HepG2 (cell line): ENCODE measurements around the gene TMTC4. TPM values are rescaled to one million over a fixed set of nuclear protein-coding genes. Genes with fewer than 3 reads are reported as not detected.

Source experiments
- ATAC-seq: fragments of 200-7000 bp; cut with Tn5 transposase; 3 replicates; pipeline ENCODE4 v1.9.1; 2020; ENCODE audit warnings: mild to moderate bottlenecking, moderate library complexity
- BruUV-seq: library from RNA; stranded (reverse); fragments of 400-500 nt; replicated peaks from 2 replicates; lab custom pipeline; 2021; lab: Mats Ljungman, UMichigan
- CTCF ChIA-PET: fragments of 300-600 bp; formaldehyde crosslinking; extraction: SDS; loops from one replicate; lab custom pipeline; 2021; ENCODE audit warnings: low total read pairs, inconsistent platforms, low intra/inter-chr PET ratio; lab: Yijun Ruan, JAX
- POLR2A ChIA-PET: fragments of 350-600 bp; sonication (Branson Sonifier 250); formaldehyde crosslinking; loops from one replicate; lab custom pipeline; 2020; ENCODE audit warnings: antibody characterized with exemption, inconsistent platforms; lab: Yijun Ruan, JAX
- DNase-seq: peaks from one replicate; pipeline ENCODE4 v3.0.0-alpha.2; 2015; ENCODE audit warnings: low spot score
- FAIRE-seq: peaks from 3 replicates; lab custom pipeline; 2011; peaks lifted over from hg19 to GRCh38; lab: Jason Lieb, UNC
- H2AFZ ChIP-seq: one replicate; pipeline ENCODE4 v1.6.1; 2011; ENCODE audit warnings: low read length, inconsistent platforms
- H3K27ac ChIP-seq: fragments of 300-600 bp; 3 replicates; pipeline ENCODE4 v1.8.0; 2011; ENCODE audit warnings: mixed run types, mild to moderate bottlenecking, mixed read lengths, low read length, inconsistent platforms; ENCODE audit not compliant: insufficient read depth; ENCODE audit errors: extremely low read length
- H3K27me3 ChIP-seq, 2 experiments: fragments of 200-600 bp in 1 of 2; 2 replicates in 1 of 2; 3 replicates in 1 of 2; pipeline versions ENCODE4 v1.6.0 to v1.8.0; 2011; ENCODE audit warnings: low read length in 2 of 2, mild to moderate bottlenecking in 2 of 2, moderate library complexity in 2 of 2, inconsistent platforms in 1 of 2; ENCODE audit not compliant: insufficient read depth in 2 of 2, control insufficient read depth in 1 of 2
- H3K36me3 ChIP-seq, 2 experiments: fragments of 200-600 bp in 1 of 2; replicated peaks in 1 of 2; 2 replicates in 1 of 2; 3 replicates in 1 of 2; pipeline versions ENCODE4 v1.5.1 to v1.8.0; 2011; ENCODE audit warnings: low read length in 2 of 2, inconsistent platforms in 1 of 2; ENCODE audit not compliant: insufficient read depth in 2 of 2, control insufficient read depth in 1 of 2
- H3K4me1 ChIP-seq: 2 replicates; pipeline ENCODE4 v1.5.1; 2012; ENCODE audit warnings: low read length, inconsistent platforms; ENCODE audit not compliant: insufficient read depth
- H3K4me2 ChIP-seq: 2 replicates; pipeline ENCODE4 v1.6.0; 2011; ENCODE audit warnings: low read depth, low read length, inconsistent platforms
- H3K4me3 ChIP-seq, 3 experiments: fragments of 200-600 bp in 1 of 3; sonication (generic), shearing (Covaris generic) in 1 of 3; replicated peaks in 1 of 3; 2 replicates each; pipeline ENCODE4 v1.5.1; 2011 to 2016; ENCODE audit warnings: low read length in 3 of 3, inconsistent platforms in 2 of 3, low read depth in 2 of 3, mild to moderate bottlenecking in 2 of 3, control low read depth in 1 of 3, mixed read lengths in 1 of 3; ENCODE audit not compliant: insufficient read depth in 1 of 3
- H3K79me2 ChIP-seq: one replicate; pipeline ENCODE4 v1.6.1; 2011; ENCODE audit warnings: low read length, inconsistent platforms; ENCODE audit not compliant: insufficient read depth
- H3K9ac ChIP-seq: 2 replicates; pipeline ENCODE4 v1.6.0; 2011; ENCODE audit warnings: mild to moderate bottlenecking, low read depth, low read length, inconsistent platforms; ENCODE audit not compliant: insufficient read depth
- H3K9me3 ChIP-seq: 2 replicates; pipeline ENCODE4 v1.5.1; 2012; ENCODE audit warnings: mild to moderate bottlenecking, low read length
- H4K20me1 ChIP-seq: 2 replicates; pipeline ENCODE4 v1.6.0; 2011; ENCODE audit warnings: inconsistent platforms, mild to moderate bottlenecking, low read length, moderate library complexity; ENCODE audit not compliant: insufficient read depth
- HCFC1 ChIP-seq: fragments of 150-350 bp; IDR thresholded peaks from 2 replicates; pipeline ENCODE4 v1.6.1; 2014; ENCODE audit warnings: low read depth, low read length
- HMG20B ChIP-seq: conservative IDR thresholded peaks from 2 replicates; pipeline ENCODE4 v1.6.1; 2016; ENCODE audit warnings: missing genetic modification reagents, missing compliant biosample characterization
- MAFK ChIP-seq, 2 experiments: IDR thresholded peaks in 1 of 2; conservative IDR thresholded peaks in 1 of 2; 2 replicates each; pipeline ENCODE4 v1.6.1; 2011; ENCODE audit warnings: improper control_type of control experiment in 2 of 2, low read length in 2 of 2
- NFRKB ChIP-seq: fragments of 450-650 bp; IDR thresholded peaks from 2 replicates; pipeline ENCODE4 v1.6.1; 2017
- NRL ChIP-seq: sonication (generic); formaldehyde crosslinking; IDR thresholded peaks from 2 replicates; pipeline ENCODE4 v1.5.0; 2020; ENCODE audit warnings: missing genetic modification reagents, mild to moderate bottlenecking, moderate library complexity, borderline replicate concordance
- ZNF3 ChIP-seq: IDR thresholded peaks from 2 replicates; pipeline ENCODE4 v1.7.0; 2017; ENCODE audit warnings: inconsistent platforms
- ZNF34 ChIP-seq: sonication (generic); formaldehyde crosslinking; IDR thresholded peaks from 2 replicates; pipeline ENCODE4 v1.4.0; 2020; ENCODE audit warnings: mild to moderate bottlenecking, missing genetic modification reagents, borderline replicate concordance
- ZNF343 ChIP-seq: sonication (generic); formaldehyde crosslinking; IDR thresholded peaks from 2 replicates; pipeline ENCODE4 v1.4.0; 2020; ENCODE audit warnings: mild to moderate bottlenecking, missing genetic modification reagents
- ZNF446 ChIP-seq: sonication (generic); formaldehyde crosslinking; IDR thresholded peaks from 2 replicates; pipeline ENCODE4 v1.5.0; 2020; ENCODE audit warnings: mild to moderate bottlenecking, missing genetic modification reagents
- ZNF629 ChIP-seq: sonication (generic); formaldehyde crosslinking; conservative IDR thresholded peaks from 2 replicates; pipeline ENCODE4 v1.5.0; 2020; ENCODE audit warnings: missing genetic modification reagents
- ZNF704 ChIP-seq: sonication (generic); formaldehyde crosslinking; IDR thresholded peaks from 2 replicates; pipeline ENCODE4 v1.8.1; 2023; ENCODE audit warnings: mild to moderate bottlenecking, inconsistent platforms, moderate library complexity, missing genetic modification reagents, borderline replicate concordance
- ZXDC ChIP-seq: sonication (generic); formaldehyde crosslinking; IDR thresholded peaks from 2 replicates; pipeline ENCODE4 v1.5.0; 2020; ENCODE audit warnings: mild to moderate bottlenecking, missing genetic modification reagents
- WGBS: methylation state at CpG from one replicate; pipeline ENCODE4 v1.1.6; 2017; ENCODE audit warnings: low lambda C conversion rate; 5-methylcytosine and 5-hydroxymethylcytosine counted together
- in situ Hi-C: cut with HindIII; loops from 2 replicates; pipeline ENCODE4 v1.10.0; 2017; ENCODE audit warnings: low pct_unique_long_range_greater_than_20kb; ENCODE audit not compliant: extremely low pct_ligation_motif_present
- intact Hi-C: fragments of 100-400 bp; cut with micrococcal nuclease; formaldehyde crosslinking; loops from one replicate; pipeline ENCODE4 v1.10.0; 2022; ENCODE audit not compliant: unreplicated experiment
- polyA plus RNA-seq, 8 experiments: library from polyadenylated mRNA; depleted of rRNA in 3 of 8; stranded (reverse) in 7 of 8; unstranded in 1 of 8; fragments of >200 nt; fragmentation: Illumina TruSeq in 4 of 8; extraction: Trizol in 4 of 8; gene quantifications; 2 replicates each; pipeline versions ENCODE4 v1.2.1 to v1.2.3, GENCODE V29; 2011 to 2016; ENCODE audit warnings: low read depth in 4 of 8, missing spikeins in 1 of 8, mixed read lengths in 1 of 8; ENCODE audit not compliant: insufficient read depth in 1 of 8
- total RNA-seq, 5 experiments: library from RNA; depleted of rRNA; stranded (reverse); fragments of >200 nt; fragmentation: Illumina TruSeq; extraction: Trizol; gene quantifications; 2 replicates each; pipeline ENCODE4 v1.2.3, GENCODE V29; 2016; ENCODE audit warnings: low read depth in 1 of 5

The TMTC4 gene
- total and polyA plus RNA-seq, 2 of the 13 experiments (the other 11 are each of a cell fraction or from before 2014, with no cell fraction given), result 16.0 to 22.6 TPM

GRCh38 chr13:100637796-100638195, 36.8 kb downstream of the TMTC4 start:
- BruUV-seq, result no TSS peak
- Histone ChIP-seq H3K4me3 (no peak overlapping the region), H3K27ac (no peak overlapping the region), H3K79me2 (no peaks in the 10 kb centered on the region)
- no peak for TF ChIP-seq NFRKB
- TF ChIP-seq MAFK (conservative IDR thresholded peaks at IDR 0.05 in 1 of 2, IDR thresholded peaks at IDR 0.05 in 1 of 2; ENCODE audit: low read length in 2 of 2), result no peak
- TF ChIP-seq HCFC1, result no peak
- no peak for TF ChIP-seq ZXDC (CRISPR knock-in tag)
- no peak for TF ChIP-seq ZNF34 (CRISPR knock-in tag)
- no peak for TF ChIP-seq ZNF629 (CRISPR knock-in tag)
- TF ChIP-seq ZNF446 (CRISPR knock-in tag), result no peak
- no peak for TF ChIP-seq ZNF3
- TF ChIP-seq NRL (CRISPR knock-in tag), result no peak
- no peak for TF ChIP-seq ZNF343 (CRISPR knock-in tag)
- TF ChIP-seq ZNF704 (CRISPR knock-in tag), result no peak
- TF ChIP-seq HMG20B, result no peak
- TF ChIP-seq, all 625 proteins: peak for 0
- Histone ChIP-seq H3K4me1 (no peaks in the 10 kb centered on the region), H2AFZ (no peak overlapping the region), H4K20me1 (no peaks in the 10 kb centered on the region), H3K27me3 (no peaks in the 10 kb centered on the region), H3K9me3 (no peaks in the 10 kb centered on the region), H3K36me3 (peaks cover 18 to 59% of the 10 kb centered on the region in 2 experiments), H3K9ac (no peak overlapping the region), H3K4me2 (no peak overlapping the region)
- in situ Hi-C loops (no loop called here), intact Hi-C loops (no loop called here)
- CTCF ChIA-PET, result no interaction called here
- FAIRE-seq (no peak), DNase-seq (no peak), ATAC-seq (no peak)
- WGBS, result 95% methylated on average over 5 of the region's 5 CpGs
- POLR2A ChIA-PET, result no interaction called here
